Activated CD4-positive, alpha-beta T cell treated with anti-CD3 and anti-CD28 coated beads for 4 hours (primary cell): ENCODE data around the gene NSD1.
"Not testable (repeated sequence)": the region's sequence is repeated elsewhere in the genome, so short reads cannot be mapped to it uniquely, and the experiment has no call there.

Source experiments
- DNase-seq, 2 donors: peaks; one replicate each; pipeline ENCODE4 v3.0.0-alpha.2; 2020

NSD1 gene

DNA sequence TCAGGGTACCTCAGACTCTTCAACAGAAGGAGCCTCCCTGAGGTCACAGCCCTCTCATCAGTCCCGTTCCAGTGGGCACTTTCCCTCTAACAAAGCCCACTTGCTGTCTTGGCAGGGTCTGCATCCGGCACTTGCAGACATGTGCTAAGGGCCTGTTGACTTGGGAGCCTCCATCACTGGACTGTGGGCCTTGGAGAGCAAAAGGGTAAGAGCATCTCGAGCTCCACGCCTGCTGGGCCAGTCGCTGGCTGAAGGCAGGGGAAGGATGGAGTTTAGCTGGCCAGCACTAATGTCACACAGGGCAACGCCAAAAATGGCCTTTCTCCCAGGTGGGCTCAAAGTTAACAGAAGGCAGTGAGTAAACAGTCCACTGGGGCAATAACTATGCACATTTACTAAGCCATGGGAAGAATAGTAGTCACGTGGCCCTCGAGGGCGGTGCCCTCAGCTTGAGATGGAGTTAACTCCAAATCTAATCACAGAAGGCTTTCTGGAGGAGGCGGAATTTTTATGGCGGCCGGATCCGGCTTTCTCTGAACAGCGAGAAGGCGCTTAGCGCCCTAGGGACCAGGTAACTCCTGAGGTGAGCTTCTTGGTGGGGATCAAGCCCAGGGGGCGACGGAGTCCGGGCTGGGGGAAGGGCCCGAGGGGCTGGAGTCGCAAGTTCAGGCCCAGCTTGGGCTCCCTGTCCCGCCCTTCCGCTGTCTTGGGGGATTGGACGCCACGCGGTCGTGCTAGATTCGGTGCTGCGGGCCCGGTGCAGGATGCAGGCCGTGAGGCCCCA is 2.0 kb upstream of the NSD1 start:
- no peak for DNase-seq

DNA sequence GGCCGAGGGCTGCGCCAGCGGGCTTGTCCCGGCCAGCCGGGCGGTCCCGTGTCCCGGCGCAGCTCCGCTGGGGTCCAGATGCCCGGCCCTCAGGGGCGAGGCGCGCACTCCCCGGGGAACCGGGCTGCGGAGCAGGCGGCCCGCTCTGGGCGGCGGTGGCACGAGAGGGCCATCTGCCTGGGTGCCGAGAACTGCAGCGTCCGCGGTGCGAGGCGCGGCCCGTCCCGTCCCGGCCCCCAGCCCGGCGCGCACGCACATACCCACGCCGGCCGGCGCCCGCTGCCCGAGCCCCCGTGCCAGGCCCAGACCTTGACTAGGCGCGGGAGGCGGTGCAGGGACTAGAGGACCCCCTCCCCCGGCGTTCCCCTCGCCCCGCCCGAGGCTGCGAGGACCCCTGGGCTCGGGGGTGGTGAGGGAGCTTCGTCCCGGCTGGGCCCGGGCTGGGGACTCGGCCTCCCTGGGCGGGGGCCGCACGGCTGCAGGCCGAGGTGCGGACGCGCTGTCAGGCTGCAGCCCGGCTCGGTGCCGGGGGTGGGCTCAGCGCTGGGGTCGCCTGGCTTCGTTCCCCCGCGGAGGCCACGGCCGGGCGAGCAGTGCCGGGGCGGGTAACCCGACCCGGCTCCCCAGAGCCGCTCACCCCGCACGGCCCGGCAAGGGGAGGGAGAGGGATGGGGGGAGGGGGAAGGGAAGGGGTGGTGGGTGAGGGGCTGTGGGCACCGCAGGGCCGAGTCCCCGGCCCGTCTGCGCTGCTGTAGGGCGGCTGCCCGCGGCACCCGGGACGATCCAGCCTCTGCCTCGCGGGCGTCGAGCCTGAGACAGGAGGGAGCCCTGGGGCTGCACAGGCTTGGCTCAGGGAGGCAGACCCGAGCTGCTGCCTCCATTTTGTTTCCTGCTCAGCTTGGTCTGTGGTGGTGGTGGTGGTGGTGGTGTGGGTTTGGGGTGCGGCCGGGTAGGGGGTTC is 1.2 kb upstream of the NSD1 start:
- DNase-seq = peak in 1 of 2 donors; percentile 38

DNA sequence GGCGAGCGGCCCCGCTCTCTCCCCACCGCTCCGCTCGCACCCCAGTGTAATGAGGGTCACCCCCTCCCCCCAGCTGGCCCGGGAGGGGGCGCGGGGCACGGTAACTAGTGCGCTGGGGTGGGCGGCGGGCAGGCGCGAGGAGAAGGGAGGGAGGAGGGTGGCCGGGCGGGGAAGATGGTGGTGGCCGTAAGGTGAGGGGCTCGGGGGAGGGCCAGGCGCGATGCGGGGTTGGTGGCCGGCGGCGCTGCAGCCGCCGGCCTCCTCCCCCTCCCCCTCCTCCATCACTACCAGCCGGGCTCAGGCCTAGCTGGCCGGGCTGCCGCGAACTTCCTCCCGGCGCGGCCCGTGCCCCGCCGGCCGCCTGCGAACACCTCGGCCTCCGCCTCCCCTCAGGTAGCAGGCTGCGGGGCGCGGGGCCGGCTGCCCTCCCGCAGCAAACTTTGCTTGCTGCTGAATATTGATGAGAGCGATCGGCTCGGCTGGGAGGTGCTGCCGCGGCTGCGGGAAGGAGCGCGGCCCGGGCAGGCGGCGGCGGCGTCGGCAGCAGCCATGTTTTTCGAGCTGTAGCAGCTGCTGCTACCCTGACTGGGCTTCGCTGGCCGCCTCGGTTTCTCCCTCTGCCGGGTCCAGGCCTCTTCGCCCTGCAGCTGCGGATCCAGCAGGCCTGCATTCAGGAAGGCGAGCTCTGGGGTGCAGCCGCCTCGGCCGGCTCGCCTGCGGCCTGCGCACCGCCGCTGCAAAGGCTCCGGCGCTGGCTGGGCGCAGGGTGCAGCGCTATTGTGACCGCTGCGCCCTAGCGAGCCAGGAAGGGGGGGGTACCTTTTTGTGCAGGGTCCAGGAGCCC is 502 bp downstream of the NSD1 start:
- peak; percentile 35 to 41 for DNase-seq

DNA sequence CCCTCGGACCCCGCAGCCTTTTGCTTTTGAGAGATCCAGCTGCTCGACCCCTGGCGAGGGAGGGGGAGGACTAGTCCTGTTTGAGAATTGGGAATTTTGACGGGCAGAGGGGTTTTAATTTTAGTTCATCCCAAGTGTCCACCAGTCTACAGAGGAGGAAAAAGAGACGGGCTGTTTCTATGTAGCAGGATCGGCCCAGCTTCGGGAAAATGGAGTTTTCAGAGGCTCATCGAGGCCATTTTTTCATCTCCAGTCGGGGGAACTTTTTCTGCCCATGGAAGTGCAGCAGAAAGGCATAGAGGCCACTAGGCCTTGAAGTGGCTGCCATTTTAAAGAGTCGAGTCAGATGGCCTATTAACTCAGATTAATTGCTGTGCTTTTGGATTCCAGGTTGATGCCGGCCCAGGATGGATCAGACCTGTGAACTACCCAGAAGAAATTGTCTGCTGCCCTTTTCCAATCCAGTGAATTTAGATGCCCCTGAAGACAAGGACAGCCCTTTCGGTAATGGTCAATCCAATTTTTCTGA is 1.2 kb downstream of the NSD1 start:
- DNase-seq = no peak

DNA sequence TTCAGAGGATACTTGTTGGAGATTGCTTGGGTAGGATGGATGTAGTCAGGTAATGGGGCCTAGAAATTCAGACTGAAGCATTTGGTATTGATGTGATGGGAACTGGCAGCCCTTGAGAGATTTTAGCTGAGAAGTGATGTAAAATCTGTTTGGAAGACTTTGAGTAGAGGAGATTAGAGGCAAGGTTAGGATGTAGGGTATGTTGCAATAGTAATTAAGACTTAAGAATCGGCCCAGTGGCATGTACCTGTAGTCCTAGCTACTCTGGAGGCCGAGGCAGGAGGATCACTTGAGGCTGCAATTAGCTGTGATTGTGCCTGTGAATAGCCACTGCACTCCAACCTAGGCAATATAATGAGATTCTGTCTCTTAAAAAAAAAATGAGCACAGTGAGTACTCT is 6.7 kb downstream of the NSD1 start:
- DNase-seq = no peak

DNA sequence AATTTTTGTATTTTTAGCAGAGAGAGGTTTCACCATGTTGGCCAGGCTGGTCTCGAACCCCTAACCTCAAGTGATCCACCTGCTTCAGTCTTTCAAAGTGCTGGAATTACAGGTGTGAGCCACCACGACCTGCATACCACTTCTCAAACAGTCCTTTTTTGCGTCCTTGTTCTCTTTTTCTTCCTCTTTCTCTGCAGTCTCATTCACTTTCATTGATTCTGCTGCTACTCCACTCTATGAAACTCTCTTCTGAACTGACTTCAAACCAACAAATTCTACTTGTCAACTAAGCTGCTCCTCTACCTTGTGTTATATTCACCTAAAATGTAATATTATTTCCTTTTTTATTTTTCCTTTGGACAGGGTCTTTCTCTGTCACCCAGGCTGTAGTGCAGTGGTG is 7.9 kb downstream of the NSD1 start:
- no peak for DNase-seq

DNA sequence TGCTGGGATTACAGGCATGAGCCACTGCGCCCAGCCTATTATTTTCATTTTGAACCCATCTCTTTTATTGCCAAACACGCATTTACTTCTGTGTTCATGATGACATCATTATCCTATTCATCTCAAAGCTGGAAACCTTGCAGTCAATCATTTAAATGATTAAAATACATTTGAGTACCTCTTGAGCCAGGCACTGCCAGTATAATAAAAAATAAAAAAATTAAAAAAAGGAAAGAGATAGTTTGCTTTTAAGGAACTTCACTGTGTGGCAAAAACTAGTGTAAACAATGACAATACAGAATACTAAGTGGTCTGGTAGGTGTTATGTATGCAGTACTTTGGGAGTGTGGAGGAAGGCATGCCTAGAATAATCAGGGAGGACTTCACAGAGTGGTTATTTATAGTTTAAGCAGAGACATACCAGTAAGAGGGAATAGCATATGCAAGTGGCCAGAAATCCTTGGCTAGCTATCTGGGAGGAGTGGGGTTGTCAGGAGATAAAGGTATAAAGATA is 8.6 kb downstream of the NSD1 start:
- no peak for DNase-seq

DNA sequence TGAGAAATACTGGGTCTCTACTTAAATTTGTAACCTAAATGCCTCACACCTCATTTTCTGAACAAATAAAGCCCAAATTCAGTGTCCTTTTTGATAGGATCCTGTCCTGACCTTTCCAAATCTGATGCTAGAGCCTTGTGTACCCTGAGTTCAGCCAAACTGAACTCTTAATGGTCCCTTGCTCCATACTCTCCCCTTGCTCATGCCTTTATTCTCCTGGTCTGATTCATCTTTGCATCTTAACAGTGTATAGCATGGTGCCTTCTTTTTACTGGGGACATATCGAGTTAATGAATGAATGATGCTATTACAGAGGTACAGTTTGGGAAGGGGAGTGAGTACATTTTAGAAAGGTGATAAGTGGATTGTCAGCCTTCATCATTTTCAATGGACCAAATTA is 9.2 kb downstream of the NSD1 start:
- DNase-seq = no peak

DNA sequence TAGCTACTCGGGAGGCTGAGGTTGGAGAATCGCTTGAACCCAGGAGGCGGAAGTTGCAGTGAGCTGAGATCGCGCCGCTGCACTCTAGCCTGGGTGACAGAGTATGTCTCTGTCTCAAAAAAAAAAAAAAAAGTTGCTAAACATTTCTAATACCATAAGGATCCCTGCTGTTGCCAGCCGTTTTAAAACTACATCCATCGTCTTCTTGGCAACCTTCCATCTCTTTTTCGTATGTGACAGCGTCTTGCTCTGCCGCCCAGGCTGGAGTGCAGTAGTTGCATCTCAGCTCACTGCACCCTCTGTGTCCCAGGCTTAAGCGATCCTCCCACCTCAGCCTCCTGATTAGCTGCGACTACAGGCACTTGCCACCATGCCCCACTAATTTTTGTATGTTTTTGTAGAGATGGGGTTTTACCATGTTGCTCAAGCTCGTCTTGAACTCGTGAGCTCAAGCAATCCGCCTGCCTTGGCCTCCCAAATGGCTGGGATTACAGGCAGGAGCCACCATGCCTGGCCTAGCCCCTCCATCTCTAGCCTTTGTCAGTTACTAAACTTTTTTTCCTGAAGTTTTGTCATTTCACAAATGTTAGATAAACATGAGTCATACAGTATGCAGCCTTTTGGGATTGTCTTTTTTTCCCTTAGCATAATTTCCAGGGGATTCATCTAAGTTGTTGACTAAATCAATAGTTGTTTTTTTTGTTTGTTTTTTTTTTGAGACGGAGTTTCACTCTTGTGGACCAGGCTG is 13.5 kb downstream of the NSD1 start:
- no peak for DNase-seq

DNA sequence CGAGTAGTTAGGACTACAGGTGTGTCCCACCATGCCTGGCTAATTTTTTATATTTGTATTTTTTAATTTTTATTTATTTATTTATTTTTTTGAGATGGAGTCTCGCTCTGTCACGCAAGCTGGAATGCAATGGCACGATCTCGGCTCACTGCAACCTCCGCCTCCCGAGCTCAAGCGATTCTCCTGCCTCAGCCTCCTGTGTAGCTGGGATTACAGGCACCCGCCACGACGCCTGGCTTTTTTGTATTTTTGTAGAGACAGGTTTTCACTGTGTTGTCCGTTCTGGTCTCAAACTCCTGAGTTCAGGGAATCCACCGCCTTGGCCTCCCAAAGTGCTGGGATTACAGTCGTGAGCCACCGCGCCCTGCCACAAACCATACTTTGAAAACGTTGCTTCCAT is 16.5 kb downstream of the NSD1 start:
- not testable (repeated sequence) for DNase-seq

DNA sequence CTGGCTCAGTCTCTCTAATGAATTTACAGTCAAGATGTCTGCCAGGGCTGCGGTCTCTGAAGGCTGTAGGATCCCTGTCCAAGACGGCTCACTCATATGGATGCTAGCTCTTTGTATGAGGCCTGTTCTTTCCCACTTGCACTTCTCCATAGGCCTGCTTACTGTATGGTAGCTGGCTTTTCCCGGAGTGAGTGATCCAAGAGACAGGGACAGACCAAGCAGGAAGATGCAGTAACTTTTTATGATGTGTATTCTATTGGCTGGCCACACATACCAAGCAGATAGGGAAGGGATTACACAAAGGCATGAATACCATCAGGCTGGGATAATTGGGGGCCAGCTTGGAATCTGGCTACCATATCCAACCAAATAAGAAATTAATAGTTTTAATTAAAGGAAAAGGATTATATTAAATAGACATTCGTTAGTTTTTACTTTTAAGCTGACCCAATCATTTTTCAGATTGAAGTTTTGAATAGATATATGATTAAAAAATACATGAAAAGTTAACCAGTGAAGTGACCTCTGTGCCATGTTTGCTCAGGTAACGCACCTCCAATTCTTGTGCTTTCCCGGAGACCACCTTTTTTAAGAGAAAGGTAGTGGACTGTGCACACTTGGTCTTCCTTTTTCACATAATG is 20.6 kb downstream of the NSD1 start:
- DNase-seq = no peak

DNA sequence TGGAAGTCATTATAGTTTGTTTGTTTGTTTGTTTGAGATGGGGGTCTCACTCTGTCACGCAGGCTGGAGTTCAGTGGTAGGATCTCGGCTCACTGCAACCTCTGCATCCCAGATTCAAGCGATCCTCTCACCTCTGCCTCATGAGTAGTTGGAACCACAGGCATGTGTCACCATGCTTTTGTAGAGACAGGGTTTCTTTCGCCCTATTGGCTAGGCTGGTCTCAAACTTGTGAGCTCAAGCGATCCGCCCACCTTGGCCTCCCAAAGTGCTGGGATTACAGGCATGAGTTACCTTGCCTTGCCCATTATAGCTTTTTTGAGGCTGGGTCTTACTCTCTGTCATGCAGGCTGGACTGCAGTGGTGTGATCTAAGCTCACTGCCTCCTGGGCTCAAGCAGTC is 28.8 kb downstream of the NSD1 start:
- no peak for DNase-seq

DNA sequence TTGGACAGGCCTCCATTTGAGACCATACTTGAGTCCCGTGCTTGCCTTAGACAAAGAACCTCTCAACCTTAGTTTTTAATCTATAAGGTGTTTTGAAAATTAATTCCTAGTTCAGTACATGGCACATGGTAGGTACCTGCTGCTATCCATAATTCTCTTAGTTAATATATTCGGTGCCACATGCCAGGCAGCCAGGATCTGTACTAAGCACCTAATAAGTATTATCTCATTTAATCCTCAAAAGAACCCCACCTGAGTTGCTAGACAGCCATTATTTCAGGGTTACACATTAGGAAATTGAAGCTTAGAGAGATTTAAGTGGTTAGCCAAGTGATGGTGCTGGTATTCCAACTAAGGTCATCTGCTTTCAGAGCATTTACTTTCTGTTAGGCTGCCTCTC is 29.9 kb downstream of the NSD1 start:
- no peak for DNase-seq

DNA sequence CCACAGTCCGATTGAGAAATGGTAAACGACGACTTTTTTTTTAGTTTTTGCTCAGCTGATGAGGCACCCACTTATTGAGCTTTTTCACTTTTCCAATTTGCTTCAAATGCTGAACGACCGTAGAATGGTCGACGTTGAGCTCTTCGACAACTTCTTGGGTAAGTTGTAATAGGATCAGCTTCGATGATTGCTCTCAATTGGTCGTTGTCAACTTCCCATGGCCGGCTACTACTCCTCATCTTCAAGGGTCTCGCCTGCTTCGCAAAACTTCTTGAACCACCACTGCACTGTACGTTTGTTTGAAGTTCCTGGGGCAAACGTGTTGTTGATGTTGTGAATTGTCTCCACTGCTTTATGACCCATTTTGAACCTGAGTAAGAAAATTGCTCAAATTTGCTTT is 35.7 kb downstream of the NSD1 start:
- DNase-seq = no peak

DNA sequence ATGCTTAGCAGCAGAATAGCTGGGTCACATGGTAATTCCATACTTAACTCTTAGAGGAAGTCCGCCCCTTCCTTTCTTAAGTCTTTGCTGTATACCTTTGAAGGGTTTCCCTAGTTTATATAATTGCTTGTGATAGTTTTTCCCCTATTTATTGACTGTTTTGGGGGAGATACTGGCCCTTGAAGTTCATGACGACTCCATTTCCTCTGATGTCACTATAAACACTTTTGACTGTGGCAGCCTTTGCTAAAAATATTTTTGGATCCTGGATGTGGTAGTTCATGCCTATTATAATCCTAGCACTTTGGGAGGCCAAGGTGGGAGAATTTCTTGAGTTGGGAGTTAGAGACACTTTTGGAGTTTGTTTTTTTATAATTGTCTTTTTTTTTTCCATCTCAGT is 38.4 kb downstream of the NSD1 start:
- DNase-seq = no peak

DNA sequence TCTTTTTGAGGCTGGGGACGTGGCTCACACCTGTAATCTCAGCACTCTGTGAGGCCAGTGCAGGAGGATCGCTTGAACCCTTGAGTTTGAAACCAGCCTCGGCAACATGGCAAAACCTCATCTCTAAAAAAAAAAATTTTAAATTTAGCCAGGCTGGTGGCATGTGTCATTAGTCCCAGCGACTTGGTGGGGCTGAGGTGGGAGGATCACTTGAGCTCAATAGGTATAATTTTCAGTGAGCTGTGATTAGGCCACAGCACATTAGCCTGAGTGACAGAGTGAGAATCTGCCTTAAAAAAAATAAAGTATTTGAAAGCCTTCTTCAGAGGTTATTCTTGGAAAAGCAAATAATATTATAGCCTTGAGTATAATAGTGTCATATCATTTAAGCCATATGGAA is 41.8 kb downstream of the NSD1 start:
- DNase-seq = no peak

DNA sequence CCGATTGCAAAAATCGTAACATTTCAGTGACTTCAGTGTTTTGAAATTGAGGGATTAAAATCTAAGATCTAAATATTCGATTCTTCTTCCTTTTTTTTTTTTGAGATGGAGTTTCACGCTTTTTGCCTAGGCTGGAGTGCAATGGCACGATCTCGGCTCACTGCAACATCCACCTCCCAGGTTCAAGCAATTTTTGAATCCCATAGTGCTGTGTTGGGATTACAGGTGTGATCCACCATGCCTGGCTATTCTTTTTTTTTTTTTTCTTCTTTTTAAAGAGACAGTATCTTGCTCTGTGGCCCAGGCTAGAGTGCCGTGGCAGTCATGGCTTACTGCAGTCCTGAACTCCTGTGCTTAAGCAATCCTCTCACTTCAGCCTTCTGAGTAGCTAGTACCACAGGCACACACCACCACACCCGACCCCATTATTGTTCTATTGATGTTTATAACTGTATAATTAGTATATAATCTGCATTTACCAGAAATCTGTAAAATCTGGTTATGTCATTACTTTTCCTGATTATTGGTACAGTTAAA is 42.7 kb downstream of the NSD1 start:
- no peak for DNase-seq

DNA sequence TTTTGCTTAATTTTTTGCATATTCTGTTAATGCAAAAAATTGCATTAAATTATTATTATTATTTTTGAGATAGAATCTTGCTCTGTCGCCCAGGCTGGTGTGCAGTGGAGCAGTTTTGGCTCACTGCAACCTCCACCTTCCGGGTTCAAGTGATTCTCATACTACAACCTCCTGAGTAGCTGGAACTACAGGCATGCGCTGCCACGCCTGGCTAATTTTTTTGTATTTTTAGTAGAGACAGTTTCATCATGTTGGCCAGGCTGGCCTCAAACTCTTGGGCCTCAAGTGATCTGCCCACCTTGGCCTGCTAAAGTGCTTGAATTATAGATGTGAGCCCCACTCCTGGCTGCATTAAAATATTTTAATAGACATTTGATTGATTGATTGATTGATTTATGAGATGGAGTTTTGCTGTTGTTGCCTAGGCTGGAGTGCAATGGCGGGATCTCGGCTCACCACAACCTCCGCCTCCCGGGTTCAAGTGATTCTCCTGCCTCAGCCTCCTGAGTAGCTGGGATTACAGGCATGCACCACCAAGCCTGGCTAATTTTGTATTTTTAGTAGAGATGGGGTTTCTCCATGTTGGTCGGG is 44.4 kb downstream of the NSD1 start:
- not testable (repeated sequence) for DNase-seq

DNA sequence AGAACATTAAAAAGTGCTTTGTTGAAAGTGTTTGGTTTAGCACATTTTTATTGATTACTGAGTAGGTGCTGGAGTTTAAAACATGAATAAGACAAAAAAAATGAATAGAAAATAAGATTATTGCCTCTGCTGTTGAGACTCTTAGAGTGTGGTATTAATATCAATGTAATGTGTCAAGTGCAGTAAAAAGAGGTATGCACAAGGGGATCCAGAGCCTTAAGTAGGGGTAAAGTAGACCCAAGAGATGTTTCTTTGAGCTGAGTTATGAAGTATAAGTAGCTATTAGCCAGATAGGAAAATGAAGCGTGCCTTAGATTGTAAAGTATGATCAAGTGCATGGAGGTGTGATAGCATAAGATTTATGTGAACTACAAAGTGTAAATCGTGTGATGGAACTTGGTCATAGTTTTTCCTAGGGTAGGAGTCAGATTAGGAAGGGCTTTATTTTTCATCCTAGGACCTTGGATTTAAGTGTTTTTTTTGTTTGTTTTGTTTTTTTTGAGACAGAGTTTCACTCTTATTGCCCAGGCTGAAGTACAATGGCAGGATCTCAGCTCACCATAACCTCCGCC is 45.2 kb downstream of the NSD1 start:
- no peak for DNase-seq

DNA sequence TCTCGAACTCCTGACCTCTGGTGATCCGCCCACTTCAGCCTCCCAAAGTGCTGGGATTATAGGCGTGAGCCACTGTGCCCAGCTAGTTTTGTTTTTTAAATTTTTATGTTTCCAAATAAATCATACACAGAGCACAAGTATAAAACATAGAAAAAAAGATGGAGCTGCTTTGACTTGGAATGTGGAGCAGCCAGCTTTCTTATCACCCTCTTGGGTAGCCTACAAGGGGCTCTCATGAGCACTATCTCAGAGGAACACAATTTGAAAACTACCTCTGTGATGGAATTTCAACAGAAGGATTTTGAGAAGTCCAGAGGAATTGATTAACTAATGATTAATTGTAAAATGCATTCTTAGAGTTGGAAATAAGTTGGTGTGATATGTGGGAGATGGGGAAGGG is 45.9 kb downstream of the NSD1 start:
- no peak for DNase-seq
